ENCODE measurements around the gene GOLGA6L10. TPM values are rescaled to one million over a fixed set of nuclear protein-coding genes. Genes with fewer than 3 reads are reported as not detected.

The GOLGA6L10 gene
- total RNA-seq, 1 donor from 2014 or later, result 0.84 TPM

- TF ChIP-seq CTCF (IDR thresholded peaks at IDR 0.05; ENCODE audit: insufficient read depth, low read length, poor library complexity, severe bottlenecking), result no peak
- DNase-seq (ENCODE audit: low read depth), result no peak
- Histone ChIP-seq H3K27me3 (ENCODE audit: control insufficient read depth, insufficient read depth, low read length) (peaks cover 4% of the 10 kb centered on the region), H3K36me3 (ENCODE audit: control insufficient read depth, insufficient read depth, low read length) (no peaks in the 10 kb centered on the region), H3K4me3 (ENCODE audit: low read depth, low read length) (no peak overlapping the region)
Observed at GRCh38 chr15:82298032-82298431, 51.2 kb downstream of the GOLGA6L10 start.

GRCh38 chr15:82297546-82297945 is 51.7 kb downstream of the GOLGA6L10 start:
- no peak overlapping the region for H3K4me3 ChIP-seq (ENCODE audit: low read depth, low read length)
- H3K36me3 ChIP-seq (ENCODE audit: control insufficient read depth, insufficient read depth, low read length), result no peaks in the 10 kb centered on the region
- no peak for TF ChIP-seq CTCF (IDR thresholded peaks at IDR 0.05; ENCODE audit: insufficient read depth, low read length, poor library complexity, severe bottlenecking)
- no peak for DNase-seq (ENCODE audit: low read depth)
- H3K27me3 ChIP-seq (ENCODE audit: control insufficient read depth, insufficient read depth, low read length), result peaks cover 4% of the 10 kb centered on the region

- no peak for DNase-seq (ENCODE audit: low read depth)
- TF ChIP-seq CTCF (IDR thresholded peaks at IDR 0.05; ENCODE audit: insufficient read depth, low read length, poor library complexity, severe bottlenecking), result no peak
- H3K4me3 ChIP-seq (ENCODE audit: low read depth, low read length), result no peak overlapping the region
- no peaks in the 10 kb centered on the region for H3K36me3 ChIP-seq (ENCODE audit: control insufficient read depth, insufficient read depth, low read length)
- H3K27me3 ChIP-seq (ENCODE audit: control insufficient read depth, insufficient read depth, low read length), result peaks cover 4% of the 10 kb centered on the region
Observed at GRCh38 chr15:82294061-82294690, 55.1 kb downstream of the GOLGA6L10 start.

GRCh38 chr15:82292271-82292670 is 57.0 kb downstream of the GOLGA6L10 start:
- TF ChIP-seq CTCF (IDR thresholded peaks at IDR 0.05; ENCODE audit: insufficient read depth, low read length, poor library complexity, severe bottlenecking), result no peak
- no peak for DNase-seq (ENCODE audit: low read depth)
- Histone ChIP-seq H3K36me3 (ENCODE audit: control insufficient read depth, insufficient read depth, low read length) (no peaks in the 10 kb centered on the region), H3K27me3 (ENCODE audit: control insufficient read depth, insufficient read depth, low read length) (no peaks in the 10 kb centered on the region), H3K4me3 (ENCODE audit: low read depth, low read length) (no peak overlapping the region)

Other genes with a start within 250 kb of the GOLGA6L10 start
- 21.3 and 21.8 TPM in 2 replicates for gene EFL1, start 86.7 kb downstream of the GOLGA6L10 start, total RNA-seq
- 0.79 and 0.96 TPM in 2 replicates for gene SAXO2, start 86.7 kb downstream of the GOLGA6L10 start, total RNA-seq
- 4.3 and 4.9 TPM in 2 replicates for gene GOLGA6L9, start 80.3 kb upstream of the GOLGA6L10 start, total RNA-seq
- gene RPS17, start 191.0 kb upstream of the GOLGA6L10 start, total RNA-seq, result 4,593 and 5,590 TPM in 2 replicates